Urinary bladder (tissue), 4 donors: ENCODE data around the gene TMA7B. TPM values are rescaled to one million over a fixed set of nuclear protein-coding genes. Genes with fewer than 3 reads are reported as not detected.
"Not testable (repeated sequence)": the region's sequence is repeated elsewhere in the genome, so short reads cannot be mapped to it uniquely, and the experiment has no call there.

Source experiments
- DNase-seq: peaks from one replicate; pipeline ENCODE4 v3.0.0-alpha.2; 2015; ENCODE audit errors: extremely low spot score
- H3K27ac ChIP-seq: one replicate; pipeline ENCODE4 v1.5.1; 2013; ENCODE audit warnings: low read depth, mild to moderate bottlenecking, moderate library complexity
- H3K36me3 ChIP-seq: one replicate; pipeline ENCODE4 v1.6.1; 2013; ENCODE audit warnings: mild to moderate bottlenecking, moderate library complexity; ENCODE audit not compliant: insufficient read depth
- H3K4me1 ChIP-seq: one replicate; pipeline ENCODE4 v1.6.1; 2013; ENCODE audit warnings: mild to moderate bottlenecking, moderate library complexity; ENCODE audit not compliant: insufficient read depth
- H3K4me3 ChIP-seq: one replicate; pipeline ENCODE4 v1.5.1; 2013; ENCODE audit warnings: low read depth, low read length
- WGBS: extraction: QIAGEN DNeasy Blood & Tissue Kit; methylation state at CpG from one replicate; pipeline ENCODE4 v1.1.7; 2013; 5-methylcytosine and 5-hydroxymethylcytosine counted together
- polyA plus RNA-seq: library from polyadenylated mRNA; stranded (reverse); fragments of 200-250 nt; gene quantifications from one replicate; pipeline ENCODE4 v1.2.3, GENCODE V29; 2013
- total RNA-seq: library from RNA; depleted of rRNA; stranded (reverse); fragments of >200 nt; gene quantifications from one replicate; pipeline ENCODE4 v1.2.3, GENCODE V29; 2014
- donor health status: healthy with polysubstance abuse.
- donor health status: healthy.

The TMA7B gene
- total and polyA plus RNA-seq, 2 donors = 0.26 TPM; not detected in 1

GRCh38 chr22:39939830-39940229 lies 20.4 kb upstream of the TMA7B start:
- 96% methylated on average over 3 of the region's 3 CpGs for WGBS
- H3K36me3 ChIP-seq = no peaks in the 10 kb centered on the region
- no peak for DNase-seq
- H3K4me3 ChIP-seq = no peak overlapping the region
- no peaks in the 10 kb centered on the region for H3K4me1 ChIP-seq
- H3K27ac ChIP-seq = no peak overlapping the region

GRCh38 chr22:39940757-39941305 lies 19.4 kb upstream of the TMA7B start:
- H3K27ac ChIP-seq = no peak overlapping the region
- WGBS = 63% methylated on average over 9 of the region's 9 CpGs
- H3K36me3 ChIP-seq = no peaks in the 10 kb centered on the region
- H3K4me1 ChIP-seq = no peaks in the 10 kb centered on the region
- H3K4me3 ChIP-seq = no peak overlapping the region
- no peak for DNase-seq

GRCh38 chr22:39941601-39942000 lies 18.6 kb upstream of the TMA7B start:
- no peak overlapping the region for H3K4me3 ChIP-seq
- H3K36me3 ChIP-seq = no peaks in the 10 kb centered on the region
- no peak for DNase-seq
- WGBS = 89% methylated on average over 2 of the region's 2 CpGs
- H3K27ac ChIP-seq = no peak overlapping the region
- H3K4me1 ChIP-seq = no peaks in the 10 kb centered on the region

- no peaks in the 10 kb centered on the region for H3K4me1 ChIP-seq
- H3K27ac ChIP-seq = no peak overlapping the region
- H3K4me3 ChIP-seq = no peak overlapping the region
- no peaks in the 10 kb centered on the region for H3K36me3 ChIP-seq
- 77% methylated on average over 8 of the region's 8 CpGs for WGBS
- DNase-seq = no peak
These were observed 17.6 kb upstream of the TMA7B start for GRCh38 chr22:39942439-39943230.

- DNase-seq = no peak
- H3K4me1 ChIP-seq = no peaks in the 10 kb centered on the region
- WGBS = 81% methylated on average over 5 of the region's 5 CpGs
- no peak overlapping the region for H3K4me3 ChIP-seq
- no peaks in the 10 kb centered on the region for H3K36me3 ChIP-seq
- no peak overlapping the region for H3K27ac ChIP-seq
These were observed 16.9 kb upstream of the TMA7B start for GRCh38 chr22:39943337-39943736.

GRCh38 chr22:39943953-39944872 lies 16.0 kb upstream of the TMA7B start:
- no peak overlapping the region for H3K27ac ChIP-seq
- H3K4me3 ChIP-seq = no peak overlapping the region
- no peaks in the 10 kb centered on the region for H3K4me1 ChIP-seq
- H3K36me3 ChIP-seq = no peaks in the 10 kb centered on the region
- WGBS = 85% methylated on average over 11 of the region's 11 CpGs
- no peak for DNase-seq

- DNase-seq = no peak
These were observed 14.1 kb upstream of the TMA7B start for GRCh38 chr22:39946126-39946502.

GRCh38 chr22:39946503-39947219 lies 13.5 kb upstream of the TMA7B start:
- WGBS = 61% methylated on average over 8 of the region's 8 CpGs
- Histone ChIP-seq H3K4me1 (no peaks in the 10 kb centered on the region), H3K27ac (no peak overlapping the region), H3K36me3 (no peaks in the 10 kb centered on the region), H3K4me3 (no peak overlapping the region)
- no peak for DNase-seq

More at GRCh38 chr22:39946126-39946502, 14.1 kb upstream of the TMA7B start:
- H3K4me1 ChIP-seq = no peaks in the 10 kb centered on the region
- H3K4me3 ChIP-seq = no peak overlapping the region
- no peaks in the 10 kb centered on the region for H3K36me3 ChIP-seq
- no peak overlapping the region for H3K27ac ChIP-seq
- 92% methylated on average over 4 of the region's 4 CpGs for WGBS

- DNase-seq = no peak
- no peak overlapping the region for H3K4me3 ChIP-seq
- 91% methylated on average over 8 of the region's 8 CpGs for WGBS
- H3K27ac ChIP-seq = no peak overlapping the region
- no peaks in the 10 kb centered on the region for H3K4me1 ChIP-seq
- H3K36me3 ChIP-seq = no peaks in the 10 kb centered on the region
These were observed 12.7 kb upstream of the TMA7B start for GRCh38 chr22:39947220-39948216.

- H3K36me3 ChIP-seq = no peaks in the 10 kb centered on the region
- H3K4me1 ChIP-seq = no peaks in the 10 kb centered on the region
- WGBS = 83% methylated on average over 8 of the region's 8 CpGs
- no peak for DNase-seq
- H3K27ac ChIP-seq = no peak overlapping the region
- H3K4me3 ChIP-seq = no peak overlapping the region
These were observed 10.0 kb upstream of the TMA7B start for GRCh38 chr22:39949964-39950737.

GRCh38 chr22:39951603-39952293 lies 8.4 kb upstream of the TMA7B start:
- H3K27ac ChIP-seq, H3K36me3 ChIP-seq, H3K4me1 ChIP-seq, H3K4me3 ChIP-seq, DNase-seq: not testable (repeated sequence)
- 78% methylated on average over 11 of the region's 11 CpGs for WGBS
